AG08395 (cell line): ENCODE measurements around the gene SLC31A1.
"Not testable (repeated sequence)": the region's sequence is repeated elsewhere in the genome, so short reads cannot be mapped to it uniquely, and the experiment has no call there.

ENCODE experiments used
- DNase-seq: peaks from one replicate; pipeline ENCODE4 v3.0.0; 2012; ENCODE audit warnings: mixed read lengths, low spot score

The SLC31A1 gene

DNA sequence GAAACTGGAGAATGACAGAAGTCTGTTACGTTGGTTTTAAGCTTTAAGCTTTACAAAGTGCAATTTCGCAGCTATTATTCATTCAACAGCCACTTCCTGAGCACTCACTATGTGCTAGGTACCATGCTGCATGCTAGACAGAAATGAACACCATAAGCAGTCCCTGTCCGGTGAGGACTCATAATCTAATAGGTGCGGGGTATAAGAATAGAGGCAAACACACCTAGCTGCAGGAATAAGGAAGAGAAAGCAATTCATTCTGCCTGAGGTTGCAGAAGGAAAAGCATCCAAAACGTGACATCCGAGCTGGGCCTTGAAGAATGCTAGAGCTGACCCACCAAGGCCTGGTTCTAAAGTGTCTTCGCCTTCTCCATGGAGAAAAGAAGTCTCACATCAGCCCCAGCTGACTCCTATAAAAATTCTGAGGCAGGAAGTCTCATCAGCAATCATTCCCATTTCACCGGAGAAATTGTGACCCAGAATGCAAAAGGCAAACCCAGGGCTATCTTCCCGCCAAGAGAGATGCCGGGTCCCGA is 809 bp upstream of the SLC31A1 start:
- DNase-seq = no peak

GRCh38 chr9:113221800-113222481 is 597 bp downstream of the SLC31A1 start:
- no peak for DNase-seq

- peak; percentile 6 for DNase-seq
Observed at GRCh38 chr9:113222482-113222841, 1.1 kb downstream of the SLC31A1 start.

DNA sequence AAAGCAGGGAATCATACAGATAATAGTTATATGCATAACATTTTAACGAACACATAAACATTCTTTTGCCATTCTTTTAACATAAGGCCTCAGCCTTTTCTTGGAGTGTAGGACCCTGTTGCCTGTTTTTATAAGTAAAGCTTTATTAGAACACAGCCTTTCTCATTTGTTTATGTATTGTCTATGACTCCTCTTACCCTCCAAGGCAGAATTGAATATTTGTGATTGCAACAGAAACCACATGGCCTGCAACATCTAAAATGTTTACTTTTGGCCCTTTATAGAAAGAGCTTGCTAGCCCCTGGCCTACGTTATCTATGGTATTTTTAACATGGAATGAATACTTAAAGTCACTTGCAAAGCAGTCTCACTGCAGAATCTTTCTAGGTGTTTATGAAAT is 2.6 kb downstream of the SLC31A1 start:
- no peak for DNase-seq

DNA sequence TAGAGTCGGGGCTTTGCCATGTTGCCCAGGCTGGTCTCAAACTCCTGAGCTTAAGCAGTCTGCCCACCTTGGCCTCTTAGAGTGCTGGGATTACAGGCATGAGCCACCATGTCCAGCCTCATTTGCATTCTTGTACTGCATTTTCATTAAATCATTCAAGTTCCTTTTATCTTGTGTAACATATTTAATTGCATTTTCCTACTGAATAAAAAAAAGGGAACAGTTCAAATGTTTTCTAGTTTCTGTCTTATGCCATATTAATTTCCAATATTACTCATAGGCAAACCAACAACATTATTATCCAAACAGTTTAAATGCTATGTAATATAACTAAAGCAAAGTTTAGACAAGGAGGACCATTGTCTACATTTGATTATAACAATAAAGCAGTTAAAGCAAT is 6.1 kb downstream of the SLC31A1 start:
- no peak for DNase-seq

GRCh38 chr9:113228130-113228665 is 6.9 kb downstream of the SLC31A1 start:
- no peak for DNase-seq

- DNase-seq = no peak
Observed at GRCh38 chr9:113231701-113232100, 10.4 kb downstream of the SLC31A1 start.

DNA sequence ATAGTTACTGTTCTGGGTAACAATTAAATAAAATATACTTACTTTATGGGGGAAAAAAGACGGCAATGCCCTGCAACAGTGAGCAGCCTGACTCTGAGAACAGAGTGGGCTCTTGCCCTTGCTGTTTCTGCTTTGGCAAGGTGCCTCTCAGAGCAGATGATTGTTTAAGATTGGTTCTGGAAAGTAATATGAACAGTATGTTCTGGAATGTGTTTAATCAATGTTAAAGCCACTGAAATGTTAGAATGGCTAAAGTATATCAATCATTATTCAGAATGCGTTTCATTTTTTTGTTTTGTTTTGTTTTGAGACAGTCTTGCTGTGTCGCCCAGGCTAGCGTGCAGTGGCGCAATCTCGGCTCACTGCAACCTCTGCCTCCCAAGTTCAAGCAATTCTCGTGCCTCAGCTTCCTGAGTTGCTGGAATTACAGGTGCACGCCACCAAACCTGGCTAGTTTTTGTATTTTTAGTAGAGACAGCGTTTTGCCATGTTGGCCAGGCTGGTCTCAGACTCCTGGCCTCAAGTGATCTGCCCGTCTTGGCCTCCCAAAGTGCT is 14.4 kb downstream of the SLC31A1 start:
- not testable (repeated sequence) for DNase-seq

DNA sequence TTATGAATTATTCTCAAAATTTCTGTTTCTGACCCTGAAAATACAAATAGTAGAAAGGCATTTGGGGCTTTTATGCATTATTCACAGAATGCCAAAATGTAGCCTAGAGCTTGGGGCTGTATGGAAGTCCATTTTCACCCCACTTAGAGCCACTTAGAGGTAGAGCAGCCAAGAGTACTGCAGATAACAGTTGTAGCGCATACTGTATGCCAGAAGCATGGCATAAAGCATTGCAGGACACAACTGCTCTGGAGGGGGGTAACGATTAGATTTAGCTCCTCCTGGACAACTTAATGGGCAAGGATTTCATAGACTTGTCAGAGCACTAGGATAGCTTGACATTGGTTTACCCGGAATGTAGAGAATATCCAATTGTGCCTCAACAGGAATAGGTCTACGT is 15.7 kb downstream of the SLC31A1 start:
- DNase-seq = no peak

DNA sequence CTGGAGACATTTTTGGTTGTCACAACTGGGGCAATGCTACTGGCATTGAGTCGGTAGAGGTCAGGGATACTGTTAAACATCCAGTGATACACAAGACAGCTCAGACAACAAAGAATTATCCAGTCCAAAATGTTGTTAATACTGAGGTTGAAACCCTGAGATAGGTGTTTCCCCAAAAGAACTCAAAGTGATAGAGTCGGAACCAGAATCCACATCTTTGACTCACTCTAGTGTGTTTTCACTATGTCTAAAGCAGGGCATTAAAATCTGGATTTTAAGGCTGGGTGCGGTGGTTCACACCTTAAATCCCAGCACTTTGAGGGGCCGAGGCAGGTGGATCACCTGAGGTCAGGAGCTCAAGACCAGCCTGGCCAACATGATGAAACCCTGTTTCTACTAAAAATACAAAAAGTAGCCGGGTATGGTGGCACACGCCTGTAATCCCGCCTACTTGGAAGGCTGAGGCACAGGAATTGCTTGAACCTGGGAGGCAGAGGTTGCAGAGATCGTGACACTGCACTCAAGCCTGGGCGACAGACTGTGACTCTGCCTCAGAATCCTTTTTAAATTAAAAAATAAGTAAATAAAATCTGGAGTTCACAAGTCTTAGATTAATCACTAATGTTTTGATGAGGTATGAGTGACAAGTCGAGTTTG is 17.0 kb downstream of the SLC31A1 start:
- no peak for DNase-seq

DNA sequence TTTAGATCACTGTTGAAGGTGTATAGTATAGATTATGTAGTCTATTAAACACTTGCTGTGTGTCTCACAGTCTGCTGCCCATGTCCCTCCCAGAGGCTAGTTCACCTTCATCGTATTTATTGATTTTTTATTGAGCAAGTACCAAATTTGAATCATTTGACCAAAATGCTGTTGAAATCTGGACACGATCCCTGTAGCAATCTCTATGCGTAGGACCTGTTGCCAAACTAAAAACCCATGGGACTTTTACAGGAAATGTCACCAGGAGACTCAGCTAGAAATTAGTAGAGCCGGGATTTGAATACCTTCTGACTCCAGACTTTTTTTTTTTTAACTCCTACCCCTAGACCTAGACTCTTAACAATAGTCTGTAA is 17.5 kb downstream of the SLC31A1 start:
- no peak for DNase-seq

GRCh38 chr9:113241161-113241560 is 19.8 kb downstream of the SLC31A1 start:
- DNase-seq = no peak

- no peak for DNase-seq
Observed at GRCh38 chr9:113244556-113244955, 23.2 kb downstream of the SLC31A1 start.

DNA sequence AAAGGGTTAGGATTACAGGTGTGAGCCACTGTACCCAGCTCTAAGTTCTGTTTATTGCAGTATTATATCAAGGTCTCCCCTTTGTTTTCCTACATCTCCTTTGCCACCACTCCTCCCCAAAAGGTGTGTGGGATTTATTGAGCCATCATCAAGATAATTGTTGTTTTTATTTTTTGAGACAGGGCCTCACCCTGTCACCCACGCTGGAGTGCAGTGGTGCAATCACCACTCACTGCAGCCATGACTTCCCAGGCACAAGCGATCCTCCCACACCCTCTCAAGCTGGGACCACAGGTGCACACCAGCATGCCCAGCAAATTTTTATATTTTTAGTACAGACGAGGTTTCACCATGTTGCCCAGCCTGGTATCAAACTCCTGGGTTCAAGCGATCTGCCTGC is 24.6 kb downstream of the SLC31A1 start:
- DNase-seq = no peak

DNA sequence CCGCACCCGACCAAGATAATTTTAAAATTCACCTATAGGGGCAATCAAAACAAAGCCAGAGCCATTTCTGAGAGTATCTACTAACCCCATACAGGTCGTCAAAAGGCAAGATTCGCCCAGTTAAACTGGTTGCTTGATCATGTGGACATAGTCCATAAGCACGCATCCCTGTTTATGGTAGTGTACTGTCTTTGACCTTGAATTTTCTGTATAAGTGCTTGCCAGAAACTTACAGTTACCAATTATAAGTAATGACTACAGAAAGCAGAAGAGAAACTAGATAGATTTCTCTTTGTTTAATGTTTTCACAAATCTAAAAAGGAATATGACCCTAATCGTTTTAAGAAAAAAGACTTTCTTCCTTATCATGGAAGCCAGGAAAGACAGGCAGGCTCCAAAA is 25.6 kb downstream of the SLC31A1 start:
- DNase-seq = no peak

DNA sequence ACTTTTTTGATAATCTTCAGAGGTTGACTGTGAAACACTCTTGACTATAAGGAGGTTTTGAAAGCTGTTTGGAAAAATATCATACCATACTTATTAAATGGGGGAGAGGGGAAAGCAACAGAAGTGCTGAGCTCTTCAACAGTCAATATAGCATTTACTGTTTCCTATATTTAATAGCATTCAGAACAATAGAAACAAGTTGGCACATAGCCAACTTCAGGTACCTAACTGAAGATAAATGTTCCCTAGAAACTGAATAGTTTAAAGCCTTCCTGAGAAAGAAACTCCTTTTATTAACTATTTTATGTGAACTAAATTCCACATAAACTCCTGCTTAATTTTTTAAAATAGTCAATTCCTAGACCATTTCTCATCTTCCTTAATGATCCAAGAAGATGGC is 26.3 kb downstream of the SLC31A1 start:
- no peak for DNase-seq

GRCh38 chr9:113249661-113250060 is 28.3 kb downstream of the SLC31A1 start:
- DNase-seq = not testable (repeated sequence)

- no peak for DNase-seq
Observed at GRCh38 chr9:113250807-113251206, 29.5 kb downstream of the SLC31A1 start.

GRCh38 chr9:113254991-113255390 is 33.6 kb downstream of the SLC31A1 start:
- DNase-seq = no peak

GRCh38 chr9:113255438-113255837 is 34.1 kb downstream of the SLC31A1 start:
- no peak for DNase-seq

GRCh38 chr9:113257863-113258262 is 36.5 kb downstream of the SLC31A1 start:
- DNase-seq = no peak

DNA sequence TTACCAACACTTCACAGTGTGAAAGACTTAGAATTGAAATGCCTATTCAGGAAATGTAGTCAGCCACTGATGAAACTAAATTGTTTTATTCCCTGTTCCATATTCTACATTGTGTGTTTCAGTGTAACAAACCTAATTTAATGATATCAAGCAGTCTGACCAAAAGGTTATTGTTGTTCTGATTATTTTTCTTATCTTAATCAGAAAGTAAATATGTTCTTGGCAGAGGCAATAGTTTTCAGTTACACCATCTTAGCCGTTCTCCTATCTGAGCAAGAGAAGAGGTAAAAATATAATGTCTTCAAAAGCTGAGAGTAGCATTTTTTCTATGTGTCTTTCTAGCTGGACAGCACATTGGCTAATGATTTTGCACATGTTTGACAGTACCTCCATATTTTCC is 36.9 kb downstream of the SLC31A1 start:
- DNase-seq = no peak
